Measurements from ENCODE around the gene NDUFB1. TPM values are rescaled to one million over a fixed set of nuclear protein-coding genes. Genes with fewer than 3 reads are reported as not detected.

NDUFB1 gene
- total and polyA plus RNA-seq, 2 of the 13 experiments (the other 11 are each of a cell fraction or from before 2014, with no cell fraction given): 181 to 281 TPM

DNA sequence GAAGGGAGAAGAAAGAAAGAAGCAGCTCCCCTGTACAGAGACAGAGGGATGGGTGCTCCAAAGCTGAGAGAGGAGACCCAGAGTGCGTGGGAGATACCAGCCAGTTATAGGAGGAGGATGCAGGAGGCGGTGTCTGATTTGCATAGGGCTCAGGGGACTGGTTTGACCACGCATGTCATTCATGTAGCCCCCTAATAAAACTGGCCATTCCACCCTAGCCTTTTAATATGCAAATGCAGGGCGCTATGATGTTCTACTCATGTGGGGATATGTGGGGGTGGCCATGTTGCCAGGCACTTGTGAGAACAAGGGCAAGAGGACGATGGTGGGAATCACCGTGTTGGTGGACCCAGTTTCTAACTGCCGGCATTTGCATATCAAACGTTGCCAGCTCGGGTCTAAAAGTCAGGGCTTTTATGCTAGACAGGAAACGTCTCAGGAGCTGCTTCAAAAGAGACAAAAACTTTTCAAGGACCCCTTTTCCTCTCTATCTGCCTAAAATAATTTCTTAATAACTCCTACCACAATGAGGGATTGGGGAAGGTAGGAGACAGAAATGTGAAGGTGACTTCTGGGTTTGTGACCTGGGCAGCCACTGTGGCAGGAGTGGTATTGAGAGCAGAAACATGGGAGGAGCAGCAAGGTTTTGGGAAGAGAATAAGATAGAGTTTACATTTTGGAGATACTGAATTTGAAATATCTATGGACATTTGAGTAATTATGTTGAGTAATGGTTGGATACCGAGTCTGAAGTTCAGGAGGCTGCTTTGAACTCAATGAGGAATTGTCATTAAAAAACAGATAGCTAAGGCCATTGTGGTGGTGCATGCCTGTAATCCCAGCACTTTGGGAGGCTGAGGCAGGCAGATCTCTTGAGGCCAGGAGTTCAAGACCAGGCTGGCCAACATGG is 12.9 kb downstream of the NDUFB1 start (continued):
- TF ChIP-seq, protein P1, sequence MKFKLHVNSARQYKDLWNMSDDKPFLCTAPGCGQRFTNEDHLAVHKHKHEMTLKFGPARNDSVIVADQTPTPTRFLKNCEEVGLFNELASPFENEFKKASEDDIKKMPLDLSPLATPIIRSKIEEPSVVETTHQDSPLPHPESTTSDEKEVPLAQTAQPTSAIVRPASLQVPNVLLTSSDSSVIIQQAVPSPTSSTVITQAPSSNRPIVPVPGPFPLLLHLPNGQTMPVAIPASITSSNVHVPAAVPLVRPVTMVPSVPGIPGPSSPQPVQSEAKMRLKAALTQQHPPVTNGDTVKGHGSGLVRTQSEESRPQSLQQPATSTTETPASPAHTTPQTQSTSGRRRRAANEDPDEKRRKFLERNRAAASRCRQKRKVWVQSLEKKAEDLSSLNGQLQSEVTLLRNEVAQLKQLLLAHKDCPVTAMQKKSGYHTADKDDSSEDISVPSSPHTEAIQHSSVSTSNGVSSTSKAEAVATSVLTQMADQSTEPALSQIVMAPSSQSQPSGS (CRISPR knock-in tag; IDR thresholded peaks at IDR 0.05): no peak
- no peak for TF ChIP-seq JUNB (CRISPR knock-in tag; IDR thresholded peaks at IDR 0.05; ENCODE audit: borderline replicate concordance)
- TF ChIP-seq ZNF234 (CRISPR knock-in tag; conservative IDR thresholded peaks at IDR 0.05): no peak
- no peak for TF ChIP-seq CREM (IDR thresholded peaks at IDR 0.05)
- no peak for TF ChIP-seq CREM (CRISPR knock-in tag; IDR thresholded peaks at IDR 0.05)
- no peak for TF ChIP-seq ZNF841 (CRISPR knock-in tag; IDR thresholded peaks at IDR 0.05; ENCODE audit: borderline replicate concordance)
- TF ChIP-seq, protein P2, sequence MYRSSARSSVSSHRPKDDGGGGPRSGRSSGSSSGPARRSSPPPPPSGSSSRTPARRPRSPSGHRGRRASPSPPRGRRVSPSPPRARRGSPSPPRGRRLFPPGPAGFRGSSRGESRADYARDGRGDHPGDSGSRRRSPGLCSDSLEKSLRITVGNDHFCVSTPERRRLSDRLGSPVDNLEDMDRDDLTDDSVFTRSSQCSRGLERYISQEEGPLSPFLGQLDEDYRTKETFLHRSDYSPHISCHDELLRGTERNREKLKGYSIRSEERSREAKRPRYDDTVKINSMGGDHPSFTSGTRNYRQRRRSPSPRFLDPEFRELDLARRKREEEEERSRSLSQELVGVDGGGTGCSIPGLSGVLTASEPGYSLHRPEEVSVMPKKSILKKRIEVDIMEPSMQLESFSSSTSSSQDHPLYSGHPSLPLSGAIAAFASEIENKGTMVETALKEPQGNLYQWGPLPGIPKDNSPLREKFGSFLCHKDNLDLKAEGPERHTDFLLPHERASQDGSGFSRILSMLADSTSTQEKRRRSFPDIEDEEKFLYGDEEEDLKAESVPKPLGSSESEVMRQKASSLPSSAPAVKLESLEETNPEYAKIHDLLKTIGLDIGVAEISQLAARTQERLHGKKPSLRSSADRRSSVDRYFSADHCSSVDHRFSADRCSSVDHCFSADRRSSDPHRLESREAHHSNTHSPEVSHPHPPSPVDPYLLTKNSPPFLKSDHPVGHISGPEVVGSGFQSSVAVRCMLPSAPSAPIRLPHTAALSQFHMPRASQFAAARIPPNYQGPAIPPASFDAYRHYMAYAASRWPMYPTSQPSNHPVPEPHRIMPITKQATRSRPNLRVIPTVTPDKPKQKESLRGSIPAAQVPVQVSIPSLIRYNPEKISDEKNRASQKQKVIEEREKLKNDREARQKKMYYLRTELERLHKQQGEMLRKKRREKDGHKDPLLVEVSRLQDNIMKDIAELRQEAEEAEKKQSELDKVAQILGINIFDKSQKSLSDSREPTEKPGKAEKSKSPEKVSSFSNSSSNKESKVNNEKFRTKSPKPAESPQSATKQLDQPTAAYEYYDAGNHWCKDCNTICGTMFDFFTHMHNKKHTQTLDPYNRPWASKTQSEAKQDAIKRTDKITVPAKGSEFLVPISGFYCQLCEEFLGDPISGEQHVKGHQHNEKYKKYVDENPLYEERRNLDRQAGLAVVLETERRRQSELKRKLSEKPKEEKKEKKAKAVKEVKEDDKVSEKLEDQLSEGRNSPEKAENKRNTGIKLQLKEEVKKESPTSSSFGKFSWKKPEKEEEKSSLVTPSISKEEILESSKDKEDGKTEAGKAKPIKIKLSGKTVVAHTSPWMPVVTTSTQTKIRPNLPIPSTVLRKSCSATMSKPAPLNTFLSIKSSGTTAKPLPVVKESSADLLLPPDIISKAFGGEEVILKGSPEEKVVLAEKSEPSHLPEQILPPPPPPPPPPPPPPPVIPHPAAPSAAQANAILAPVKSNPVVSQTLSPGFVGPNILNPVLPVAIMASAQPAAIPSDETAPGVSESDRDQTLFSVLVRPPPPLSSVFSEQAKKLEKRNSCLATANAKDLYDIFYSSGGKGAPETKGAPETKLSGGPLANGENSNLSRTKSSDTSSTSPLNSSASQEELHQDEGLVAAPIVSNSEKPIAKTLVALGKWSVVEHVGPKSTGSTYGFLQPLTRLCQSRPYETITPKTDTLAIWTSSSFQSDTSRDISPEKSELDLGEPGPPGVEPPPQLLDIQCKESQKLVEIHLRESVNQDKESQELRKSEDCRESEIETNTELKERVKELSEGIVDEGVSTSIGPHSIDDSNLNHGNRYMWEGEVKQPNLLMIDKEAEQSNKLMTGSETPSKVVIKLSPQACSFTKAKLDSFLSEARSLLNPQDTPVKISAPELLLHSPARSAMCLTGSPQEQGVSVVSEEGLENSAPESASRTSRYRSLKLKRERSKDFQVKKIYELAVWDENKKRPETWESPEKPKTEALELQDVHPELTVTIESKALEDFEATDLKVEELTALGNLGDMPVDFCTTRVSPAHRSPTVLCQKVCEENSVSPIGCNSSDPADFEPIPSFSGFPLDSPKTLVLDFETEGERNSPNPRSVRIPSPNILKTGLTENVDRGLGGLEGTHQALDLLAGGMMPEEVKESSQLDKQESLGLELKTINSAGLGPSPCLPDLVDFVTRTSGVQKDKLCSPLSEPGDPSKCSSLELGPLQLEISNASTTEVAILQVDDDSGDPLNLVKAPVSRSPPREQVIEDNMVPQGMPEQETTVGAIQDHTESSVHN (CRISPR knock-in tag; IDR thresholded peaks at IDR 0.05): no peak
- TF ChIP-seq, protein P3, sequence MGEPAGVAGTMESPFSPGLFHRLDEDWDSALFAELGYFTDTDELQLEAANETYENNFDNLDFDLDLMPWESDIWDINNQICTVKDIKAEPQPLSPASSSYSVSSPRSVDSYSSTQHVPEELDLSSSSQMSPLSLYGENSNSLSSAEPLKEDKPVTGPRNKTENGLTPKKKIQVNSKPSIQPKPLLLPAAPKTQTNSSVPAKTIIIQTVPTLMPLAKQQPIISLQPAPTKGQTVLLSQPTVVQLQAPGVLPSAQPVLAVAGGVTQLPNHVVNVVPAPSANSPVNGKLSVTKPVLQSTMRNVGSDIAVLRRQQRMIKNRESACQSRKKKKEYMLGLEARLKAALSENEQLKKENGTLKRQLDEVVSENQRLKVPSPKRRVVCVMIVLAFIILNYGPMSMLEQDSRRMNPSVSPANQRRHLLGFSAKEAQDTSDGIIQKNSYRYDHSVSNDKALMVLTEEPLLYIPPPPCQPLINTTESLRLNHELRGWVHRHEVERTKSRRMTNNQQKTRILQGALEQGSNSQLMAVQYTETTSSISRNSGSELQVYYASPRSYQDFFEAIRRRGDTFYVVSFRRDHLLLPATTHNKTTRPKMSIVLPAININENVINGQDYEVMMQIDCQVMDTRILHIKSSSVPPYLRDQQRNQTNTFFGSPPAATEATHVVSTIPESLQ (CRISPR knock-in tag; conservative IDR thresholded peaks at IDR 0.05): no peak
- no peak for TF ChIP-seq ZNF674 (CRISPR knock-in tag; IDR thresholded peaks at IDR 0.05; ENCODE audit: low read depth)
- TF ChIP-seq TCF12 (IDR thresholded peaks at IDR 0.05): no peak
- no peak for TF ChIP-seq TCF12 (CRISPR knock-in tag; IDR thresholded peaks at IDR 0.05)
- no peak for TF ChIP-seq MIER2 (CRISPR knock-in tag; IDR thresholded peaks at IDR 0.05)
- no peak for TF ChIP-seq HOXA5 (CRISPR knock-in tag; IDR thresholded peaks at IDR 0.05)
- no peak for TF ChIP-seq TARDBP (CRISPR knock-in tag; IDR thresholded peaks at IDR 0.05)
- TF ChIP-seq, protein P4, sequence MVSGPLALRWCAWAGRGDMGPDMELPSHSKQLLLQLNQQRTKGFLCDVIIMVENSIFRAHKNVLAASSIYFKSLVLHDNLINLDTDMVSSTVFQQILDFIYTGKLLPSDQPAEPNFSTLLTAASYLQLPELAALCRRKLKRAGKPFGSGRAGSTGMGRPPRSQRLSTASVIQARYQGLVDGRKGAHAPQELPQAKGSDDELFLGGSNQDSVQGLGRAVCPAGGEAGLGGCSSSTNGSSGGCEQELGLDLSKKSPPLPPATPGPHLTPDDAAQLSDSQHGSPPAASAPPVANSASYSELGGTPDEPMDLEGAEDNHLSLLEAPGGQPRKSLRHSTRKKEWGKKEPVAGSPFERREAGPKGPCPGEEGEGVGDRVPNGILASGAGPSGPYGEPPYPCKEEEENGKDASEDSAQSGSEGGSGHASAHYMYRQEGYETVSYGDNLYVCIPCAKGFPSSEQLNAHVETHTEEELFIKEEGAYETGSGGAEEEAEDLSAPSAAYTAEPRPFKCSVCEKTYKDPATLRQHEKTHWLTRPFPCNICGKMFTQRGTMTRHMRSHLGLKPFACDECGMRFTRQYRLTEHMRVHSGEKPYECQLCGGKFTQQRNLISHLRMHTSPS (CRISPR knock-in tag; IDR thresholded peaks at IDR 0.05; ENCODE audit: low read depth): no peak
- TF ChIP-seq ZNF749 (CRISPR knock-in tag; IDR thresholded peaks at IDR 0.05; ENCODE audit: borderline replicate concordance): no peak

All from HepG2 (cell line).